SK-N-SH treated with all-trans-retinoic acid at 6 μM for 48 hours (cell line): ENCODE measurements around the gene CDKN2C.
"Not testable (repeated sequence)": the region's sequence is repeated elsewhere in the genome, so short reads cannot be mapped to it uniquely, and the experiment has no call there.

Source experiments
- ATAC-seq: fragments of 200-7000 bp; cut with Tn5 transposase; 3 replicates; pipeline ENCODE4 v1.9.1; 2020; ENCODE audit warnings: mild to moderate bottlenecking, moderate library complexity
- ARNTL ChIP-seq: fragments of 450-650 bp; formaldehyde crosslinking; IDR thresholded peaks from 2 replicates; pipeline ENCODE4 v1.5.0; 2020; ENCODE audit warnings: low read depth, mild to moderate bottlenecking, moderate library complexity, borderline replicate concordance
- BACH2 ChIP-seq: fragments of 250-450 bp; sonication (Bioruptor Pico); IDR thresholded peaks from 2 replicates; pipeline ENCODE4 v1.9.0; 2021; ENCODE audit warnings: mild to moderate bottlenecking, borderline replicate concordance
- CREB5 ChIP-seq: fragments of 250-450 bp; sonication (Bioruptor Pico); IDR thresholded peaks from 2 replicates; pipeline ENCODE4 v1.5.1; 2020; ENCODE audit warnings: low read depth, mild to moderate bottlenecking, moderate library complexity
- CSDC2 ChIP-seq: fragments of 250-450 bp; sonication (Bioruptor Pico); IDR thresholded peaks from 2 replicates; pipeline ENCODE4 v1.5.0; 2020; ENCODE audit warnings: mild to moderate bottlenecking, moderate library complexity
- GLIS3 ChIP-seq: fragments of 250-450 bp; sonication (Bioruptor Pico); IDR thresholded peaks from 2 replicates; pipeline ENCODE4 v1.5.0; 2020; ENCODE audit warnings: mild to moderate bottlenecking, moderate library complexity
- ISL1 ChIP-seq: fragments of 250-450 bp; sonication (Bioruptor Pico); IDR thresholded peaks from 2 replicates; pipeline ENCODE4 v2.1.2; 2022; ENCODE audit warnings: mild to moderate bottlenecking, moderate library complexity
- PATZ1 ChIP-seq: fragments of 250-450 bp; sonication (Bioruptor Pico); IDR thresholded peaks from 2 replicates; pipeline ENCODE4 v1.8.0; 2020; ENCODE audit warnings: mild to moderate bottlenecking, moderate library complexity, borderline replicate concordance
- PPARA ChIP-seq: fragments of 250-450 bp; sonication (Bioruptor Pico); IDR thresholded peaks from 2 replicates; pipeline ENCODE4 v1.5.0; 2020; ENCODE audit warnings: mild to moderate bottlenecking, borderline replicate concordance
- RARB ChIP-seq: fragments of 250-450 bp; sonication (Bioruptor Pico); IDR thresholded peaks from 2 replicates; pipeline ENCODE4 v1.8.0; 2021; ENCODE audit warnings: mild to moderate bottlenecking, moderate library complexity
- SNAI2 ChIP-seq: fragments of 250-450 bp; sonication (Bioruptor Pico); IDR thresholded peaks from 2 replicates; pipeline ENCODE4 v1.5.0; 2020; ENCODE audit warnings: mild to moderate bottlenecking, moderate library complexity
- TCF4 ChIP-seq: fragments of 250-450 bp; sonication (Bioruptor Pico); IDR thresholded peaks from 2 replicates; pipeline ENCODE4 v1.8.0; 2021; ENCODE audit warnings: mild to moderate bottlenecking, moderate library complexity, borderline replicate concordance
- TOX ChIP-seq: fragments of 250-450 bp; sonication (Bioruptor Pico); IDR thresholded peaks from 2 replicates; pipeline ENCODE4 v1.8.0; 2021; ENCODE audit warnings: mild to moderate bottlenecking, moderate library complexity, borderline replicate concordance
- ZC3H10 ChIP-seq: fragments of 250-450 bp; sonication (Bioruptor Pico); IDR thresholded peaks from 2 replicates; pipeline ENCODE4 v1.5.1; 2021; ENCODE audit warnings: mild to moderate bottlenecking, moderate library complexity
- ZFP3 ChIP-seq: fragments of 250-450 bp; sonication (Bioruptor Pico); IDR thresholded peaks from 2 replicates; pipeline ENCODE4 v1.5.0; 2020; ENCODE audit warnings: mild to moderate bottlenecking, moderate library complexity
- ZFP30 ChIP-seq: fragments of 450-650 bp; formaldehyde crosslinking; IDR thresholded peaks from 2 replicates; pipeline ENCODE4 v1.5.0; 2022; ENCODE audit warnings: mild to moderate bottlenecking, moderate library complexity
- ZNF565 ChIP-seq: fragments of 450-650 bp; formaldehyde crosslinking; conservative IDR thresholded peaks from 2 replicates; pipeline ENCODE4 v1.5.0; 2020; ENCODE audit warnings: low read depth, mild to moderate bottlenecking, moderate library complexity
- ZNF70 ChIP-seq: fragments of 450-650 bp; formaldehyde crosslinking; IDR thresholded peaks from 2 replicates; pipeline ENCODE4 v1.5.0; 2020; ENCODE audit warnings: mild to moderate bottlenecking, moderate library complexity
- ZNF8 ChIP-seq: fragments of 450-650 bp; formaldehyde crosslinking; IDR thresholded peaks from 2 replicates; pipeline ENCODE4 v1.5.0; 2020; ENCODE audit warnings: mild to moderate bottlenecking, moderate library complexity
- TF ChIP-seq, protein P1 (sequence below): fragments of 250-450 bp; sonication (Bioruptor Pico); IDR thresholded peaks from 2 replicates; pipeline ENCODE4 v1.8.0; 2021; ENCODE audit warnings: low read depth, mild to moderate bottlenecking, moderate library complexity, borderline replicate concordance
- TF ChIP-seq, protein P2 (sequence below): fragments of 250-450 bp; sonication (Bioruptor Pico); IDR thresholded peaks from 2 replicates; pipeline ENCODE4 v1.5.0; 2020; ENCODE audit warnings: mild to moderate bottlenecking, moderate library complexity

The CDKN2C gene

GRCh38 chr1:50930193-50930592 lies 39.9 kb upstream of the CDKN2C start (continued):
- TF ChIP-seq ZNF565 (no peak), TCF4 (no peak), ARNTL (CRISPR knock-in tag) (no peak), PPARA (no peak), ZNF8 (CRISPR knock-in tag) (no peak), ZNF70 (CRISPR knock-in tag) (no peak), TOX (CRISPR knock-in tag) (no peak)

DNA sequence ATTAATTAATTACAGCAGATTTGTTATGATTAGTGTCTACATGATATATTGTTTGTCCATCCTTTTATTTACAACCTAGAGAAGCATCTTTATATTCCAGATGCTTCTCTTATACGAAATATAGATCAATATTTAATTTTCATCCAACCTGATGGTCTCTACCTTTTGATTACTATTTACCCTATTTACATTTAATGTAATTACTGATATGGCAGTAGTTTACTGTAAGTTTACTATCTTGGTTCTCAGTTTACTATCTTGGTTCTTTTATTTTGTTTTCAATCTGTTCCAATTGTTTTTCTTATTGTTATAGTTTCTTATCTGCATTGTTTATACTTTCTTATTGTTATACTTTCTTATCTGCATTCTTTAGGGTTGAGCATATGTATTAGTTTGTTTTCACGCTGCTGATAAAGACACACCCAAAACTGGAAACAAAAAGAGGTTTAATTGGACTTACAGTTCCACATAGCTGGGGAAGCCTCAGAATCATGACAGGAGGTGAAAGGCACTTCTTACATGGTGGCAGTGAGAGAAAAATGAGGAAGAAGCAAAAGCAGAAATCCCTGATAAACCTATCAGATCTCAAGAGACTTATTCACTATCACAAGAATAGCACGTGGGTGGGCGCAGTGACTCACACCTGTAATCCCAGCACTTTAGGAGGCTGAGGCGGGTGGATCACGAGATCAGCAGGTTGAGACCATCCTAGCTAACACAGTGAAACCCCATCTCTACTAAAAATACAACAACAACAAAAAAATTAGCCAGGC lies 38.9 kb upstream of the CDKN2C start:
- TF ChIP-seq ZNF565 (no peak), GLIS3 (CRISPR knock-in tag) (no peak), ZC3H10 (no peak), ARNTL (CRISPR knock-in tag) (no peak), ZFP3 (CRISPR knock-in tag) (no peak), RARB (CRISPR knock-in tag) (no peak), ZFP30 (CRISPR knock-in tag) (no peak), PPARA (no peak), PATZ1 (CRISPR knock-in tag) (no peak), ISL1 (CRISPR knock-in tag) (no peak), ZNF8 (CRISPR knock-in tag) (no peak), CSDC2 (CRISPR knock-in tag) (no peak)
- TF ChIP-seq, protein P1, sequence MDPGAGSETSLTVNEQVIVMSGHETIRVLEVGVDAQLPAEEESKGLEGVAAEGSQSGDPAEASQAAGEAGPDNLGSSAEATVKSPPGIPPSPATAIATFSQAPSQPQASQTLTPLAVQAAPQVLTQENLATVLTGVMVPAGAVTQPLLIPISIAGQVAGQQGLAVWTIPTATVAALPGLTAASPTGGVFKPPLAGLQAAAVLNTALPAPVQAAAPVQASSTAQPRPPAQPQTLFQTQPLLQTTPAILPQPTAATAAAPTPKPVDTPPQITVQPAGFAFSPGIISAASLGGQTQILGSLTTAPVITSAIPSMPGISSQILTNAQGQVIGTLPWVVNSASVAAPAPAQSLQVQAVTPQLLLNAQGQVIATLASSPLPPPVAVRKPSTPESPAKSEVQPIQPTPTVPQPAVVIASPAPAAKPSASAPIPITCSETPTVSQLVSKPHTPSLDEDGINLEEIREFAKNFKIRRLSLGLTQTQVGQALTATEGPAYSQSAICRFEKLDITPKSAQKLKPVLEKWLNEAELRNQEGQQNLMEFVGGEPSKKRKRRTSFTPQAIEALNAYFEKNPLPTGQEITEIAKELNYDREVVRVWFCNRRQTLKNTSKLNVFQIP (CRISPR knock-in tag) = no peak
- ATAC-seq = no peak

- ATAC-seq = not testable (repeated sequence)
Observed at GRCh38 chr1:50932043-50932442, 38.0 kb upstream of the CDKN2C start.

DNA sequence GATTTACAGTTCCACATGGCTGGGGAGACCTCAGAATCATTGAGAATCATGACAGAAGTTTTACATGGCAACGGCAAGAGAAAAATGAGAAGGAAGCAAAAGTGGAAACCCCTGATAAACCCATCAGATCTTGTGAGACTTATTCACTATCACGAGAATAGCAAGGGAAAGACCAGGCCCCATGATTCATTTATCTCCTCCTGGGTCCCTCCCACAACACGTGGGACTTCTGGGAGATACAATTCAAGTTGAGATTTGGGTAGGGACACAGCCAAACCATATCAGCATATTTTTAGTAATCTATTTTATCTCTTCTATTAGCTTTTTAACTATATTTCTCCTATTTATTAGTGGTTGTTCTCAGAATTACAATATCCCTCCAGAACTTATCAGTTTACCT lies 36.3 kb upstream of the CDKN2C start:
- ATAC-seq = not testable (repeated sequence)

- TF ChIP-seq, protein P2, sequence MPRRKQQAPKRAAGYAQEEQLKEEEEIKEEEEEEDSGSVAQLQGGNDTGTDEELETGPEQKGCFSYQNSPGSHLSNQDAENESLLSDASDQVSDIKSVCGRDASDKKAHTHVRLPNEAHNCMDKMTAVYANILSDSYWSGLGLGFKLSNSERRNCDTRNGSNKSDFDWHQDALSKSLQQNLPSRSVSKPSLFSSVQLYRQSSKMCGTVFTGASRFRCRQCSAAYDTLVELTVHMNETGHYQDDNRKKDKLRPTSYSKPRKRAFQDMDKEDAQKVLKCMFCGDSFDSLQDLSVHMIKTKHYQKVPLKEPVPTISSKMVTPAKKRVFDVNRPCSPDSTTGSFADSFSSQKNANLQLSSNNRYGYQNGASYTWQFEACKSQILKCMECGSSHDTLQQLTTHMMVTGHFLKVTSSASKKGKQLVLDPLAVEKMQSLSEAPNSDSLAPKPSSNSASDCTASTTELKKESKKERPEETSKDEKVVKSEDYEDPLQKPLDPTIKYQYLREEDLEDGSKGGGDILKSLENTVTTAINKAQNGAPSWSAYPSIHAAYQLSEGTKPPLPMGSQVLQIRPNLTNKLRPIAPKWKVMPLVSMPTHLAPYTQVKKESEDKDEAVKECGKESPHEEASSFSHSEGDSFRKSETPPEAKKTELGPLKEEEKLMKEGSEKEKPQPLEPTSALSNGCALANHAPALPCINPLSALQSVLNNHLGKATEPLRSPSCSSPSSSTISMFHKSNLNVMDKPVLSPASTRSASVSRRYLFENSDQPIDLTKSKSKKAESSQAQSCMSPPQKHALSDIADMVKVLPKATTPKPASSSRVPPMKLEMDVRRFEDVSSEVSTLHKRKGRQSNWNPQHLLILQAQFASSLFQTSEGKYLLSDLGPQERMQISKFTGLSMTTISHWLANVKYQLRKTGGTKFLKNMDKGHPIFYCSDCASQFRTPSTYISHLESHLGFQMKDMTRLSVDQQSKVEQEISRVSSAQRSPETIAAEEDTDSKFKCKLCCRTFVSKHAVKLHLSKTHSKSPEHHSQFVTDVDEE = no peak
- TF ChIP-seq ZNF565 (no peak), ZNF8 (CRISPR knock-in tag) (no peak), PATZ1 (CRISPR knock-in tag) (no peak), CREB5 (CRISPR knock-in tag) (no peak), RARB (CRISPR knock-in tag) (no peak), PPARA (no peak), SNAI2 (CRISPR knock-in tag) (no peak), ZNF70 (CRISPR knock-in tag) (no peak), ARNTL (CRISPR knock-in tag) (no peak), BACH2 (CRISPR knock-in tag) (no peak)
- TF ChIP-seq, protein P1 (CRISPR knock-in tag) = no peak
- TF ChIP-seq, all 23 proteins: peak for 0
Observed at GRCh38 chr1:50934838-50935237, 35.2 kb upstream of the CDKN2C start.

GRCh38 chr1:50935276-50935675 lies 34.8 kb upstream of the CDKN2C start:
- not testable (repeated sequence) for ATAC-seq

More at GRCh38 chr1:50934838-50935237, 35.2 kb upstream of the CDKN2C start:
- ATAC-seq = no peak
